Naive thymus-derived CD8-positive, alpha-beta T cell (primary cell): Measurements from ENCODE around the gene MAEL. TPM values are rescaled to one million over a fixed set of nuclear protein-coding genes. Genes with fewer than 3 reads are reported as not detected.
"Not testable (repeated sequence)": the region's sequence is repeated elsewhere in the genome, so short reads cannot be mapped to it uniquely, and the experiment has no call there.

Source experiments
- ATAC-seq, 2 donors: fragments of 150-1000 bp; cut with Tn5 transposase in 1 of 2; sonication (Bioruptor Pico), chemical (Tn5 transposase) in 1 of 2; 1 replicate in 1 of 2; 2 replicates in 1 of 2; pipeline ENCODE4 v1.10.0; 2021; ENCODE audit warnings: mild to moderate bottlenecking in 2 of 2, moderate library complexity in 2 of 2
- POLR2A ChIA-PET: fragments of 350-600 bp; sonication (Branson Sonifier 250); formaldehyde crosslinking; loops from one replicate; lab custom pipeline; 2021; ENCODE audit warnings: antibody characterized with exemption; lab: Charles Lee
- DNase-seq, 10 donors: peaks; one replicate each; pipeline versions ENCODE4 v3.0.0 to v3.0.0-alpha.2; 2020 to 2022
- H3K27ac Mint-ChIP-seq, 10 donors: one replicate each; pipeline ENCODE4 v1.8.0; 2020 to 2022; ENCODE audit warnings: mild to moderate bottlenecking in 10 of 10, mixed read lengths in 10 of 10, moderate library complexity in 4 of 10, inconsistent platforms in 1 of 10
- H3K27me3 Mint-ChIP-seq, 5 donors: one replicate each; pipeline ENCODE4 v1.8.0; 2021 to 2022; ENCODE audit warnings: mixed read lengths in 5 of 5
- H3K36me3 Mint-ChIP-seq, 3 donors: one replicate each; pipeline ENCODE4 v1.8.0; 2020 to 2022; ENCODE audit warnings: mixed read lengths in 3 of 3, mild to moderate bottlenecking in 2 of 3, inconsistent platforms in 1 of 3
- H3K4me1 Mint-ChIP-seq, 4 donors: one replicate each; pipeline ENCODE4 v1.8.0; 2021 to 2022; ENCODE audit warnings: mixed read lengths in 4 of 4
- H3K4me3 Mint-ChIP-seq, 10 donors: one replicate each; pipeline ENCODE4 v1.8.0; 2020 to 2022; ENCODE audit warnings: mild to moderate bottlenecking in 10 of 10, mixed read lengths in 10 of 10, moderate library complexity in 6 of 10, inconsistent platforms in 1 of 10
- H3K9me3 Mint-ChIP-seq, 9 donors: one replicate each; pipeline ENCODE4 v1.8.0; 2020 to 2022; ENCODE audit warnings: mixed read lengths in 9 of 9, mild to moderate bottlenecking in 3 of 9, inconsistent platforms in 1 of 9, moderate library complexity in 1 of 9
- polyA plus RNA-seq, 3 donors: library from polyadenylated mRNA; unstranded; fragments of 300-500 nt; fragmentation: Illumina TruSeq; gene quantifications; one replicate each; pipeline ENCODE4 v1.2.3, GENCODE V29; 2021
- total RNA-seq, 8 experiments: library from RNA in 2 of 8; stranded (reverse) in 2 of 8; gene quantifications; one replicate each; pipeline ENCODE4 v1.2.3 and lab custom pipeline; 2021 to 2026

Gene MAEL
- total and polyA plus RNA-seq, 5 experiments from 2014 or later = not detected

GRCh38 chr1:166999075-166999474, 10.0 kb downstream of the MAEL start:
- POLR2A ChIA-PET = no interaction called here
- Mint-ChIP-seq H3K4me1 (no peaks in the 10 kb centered on the region), H3K27me3 (peaks cover 3 to 36% (median 7%) of the 10 kb centered on the region in 5 donors), H3K36me3 (peaks cover 0 to 9% (median 1%) of the 10 kb centered on the region in 3 donors), H3K9me3 (peaks cover 0 to 16% (median 5%) of the 10 kb centered on the region in 9 donors), H3K4me3 (no peak overlapping the region), H3K27ac (no peak overlapping the region)
- no peak for ATAC-seq
- DNase-seq = no peak

- H3K36me3 Mint-ChIP-seq = peaks cover 0 to 9% (median 1%) of the 10 kb centered on the region in 3 donors
- DNase-seq = no peak
- no peak overlapping the region for H3K4me3 Mint-ChIP-seq
- ATAC-seq = no peak
- H3K9me3 Mint-ChIP-seq = peaks cover 0 to 16% (median 5%) of the 10 kb centered on the region in 9 donors
- H3K4me1 Mint-ChIP-seq = no peaks in the 10 kb centered on the region
- POLR2A ChIA-PET = no interaction called here
- no peak overlapping the region for H3K27ac Mint-ChIP-seq
- peaks cover 3 to 36% (median 7%) of the 10 kb centered on the region in 5 donors for H3K27me3 Mint-ChIP-seq
Observed at GRCh38 chr1:166999500-167000055, 10.5 kb downstream of the MAEL start.

GRCh38 chr1:167000546-167000945, 11.5 kb downstream of the MAEL start:
- DNase-seq (no peak), ATAC-seq (no peak)
- peaks cover 3 to 36% (median 7%) of the 10 kb centered on the region in 5 donors for H3K27me3 Mint-ChIP-seq
- POLR2A ChIA-PET = no interaction called here
- no peaks in the 10 kb centered on the region for H3K4me1 Mint-ChIP-seq
- no peak overlapping the region for H3K27ac Mint-ChIP-seq
- H3K36me3 Mint-ChIP-seq = peaks cover 0 to 9% (median 1%) of the 10 kb centered on the region in 3 donors
- H3K9me3 Mint-ChIP-seq = peaks cover 0 to 16% (median 5%) of the 10 kb centered on the region in 9 donors
- no peak overlapping the region for H3K4me3 Mint-ChIP-seq

GRCh38 chr1:167002354-167002753, 13.3 kb downstream of the MAEL start:
- Mint-ChIP-seq H3K4me1 (no peaks in the 10 kb centered on the region), H3K36me3 (peaks cover 0 to 9% (median 1%) of the 10 kb centered on the region in 3 donors)
- ATAC-seq = no peak

GRCh38 chr1:167003711-167004110, 14.6 kb downstream of the MAEL start:
- POLR2A ChIA-PET = interaction anchor here (0.6 kb wide), 1 partner anchor 9 kb away, joined by 4 read pairs; no protein-coding TSS in a partner anchor
- Mint-ChIP-seq H3K9me3 (peaks cover 0 to 16% (median 5%) of the 10 kb centered on the region in 9 donors), H3K4me3 (no peak overlapping the region), H3K27ac (no peak overlapping the region), H3K4me1 (no peaks in the 10 kb centered on the region), H3K36me3 (peaks cover 0 to 9% (median 1%) of the 10 kb centered on the region in 3 donors), H3K27me3 (peaks cover 0 to 23% (median 4%) of the 10 kb centered on the region in 5 donors)
- no peak for DNase-seq
- no peak for ATAC-seq

More at GRCh38 chr1:167002354-167002753, 13.3 kb downstream of the MAEL start:
- no peak overlapping the region for H3K4me3 Mint-ChIP-seq
- H3K27ac Mint-ChIP-seq = no peak overlapping the region
- POLR2A ChIA-PET = no interaction called here
- H3K27me3 Mint-ChIP-seq = peaks cover 0 to 36% (median 6%) of the 10 kb centered on the region in 5 donors
- peaks cover 0 to 16% (median 5%) of the 10 kb centered on the region in 9 donors for H3K9me3 Mint-ChIP-seq
- DNase-seq = no peak

GRCh38 chr1:167011560-167012191, 22.6 kb downstream of the MAEL start:
- no peak for ATAC-seq
- POLR2A ChIA-PET = no interaction called here
- Mint-ChIP-seq H3K4me3 (no peak overlapping the region), H3K9me3 (peaks cover 0 to under 1% (median 0%) of the 10 kb centered on the region in 9 donors), H3K36me3 (no peaks in the 10 kb centered on the region), H3K4me1 (peaks cover 2 to 9% (median 7%) of the 10 kb centered on the region in 4 donors), H3K27ac (no peak overlapping the region), H3K27me3 (peaks cover 13 to 38% (median 19%) of the 10 kb centered on the region in 5 donors)
- no peak for DNase-seq

- DNase-seq (no peak), ATAC-seq (no peak)
- H3K4me1 Mint-ChIP-seq = peaks cover 2 to 9% (median 7%) of the 10 kb centered on the region in 4 donors
- no peaks in the 10 kb centered on the region for H3K36me3 Mint-ChIP-seq
- peaks cover 10 to 38% (median 21%) of the 10 kb centered on the region in 5 donors for H3K27me3 Mint-ChIP-seq
- POLR2A ChIA-PET = no interaction called here
- H3K4me3 Mint-ChIP-seq = no peak overlapping the region
- peaks cover 0 to 1% (median 0%) of the 10 kb centered on the region in 9 donors for H3K9me3 Mint-ChIP-seq
- no peak overlapping the region for H3K27ac Mint-ChIP-seq
Observed at GRCh38 chr1:167012570-167012969, 23.5 kb downstream of the MAEL start.

- H3K27me3 Mint-ChIP-seq = peaks cover 10 to 38% (median 21%) of the 10 kb centered on the region in 5 donors
- peaks cover 0 to 1% (median 0%) of the 10 kb centered on the region in 9 donors for H3K9me3 Mint-ChIP-seq
- H3K27ac Mint-ChIP-seq = no peak overlapping the region
- no peak overlapping the region for H3K4me3 Mint-ChIP-seq
- DNase-seq = no peak
- no peak for ATAC-seq
- peaks cover 2 to 9% (median 7%) of the 10 kb centered on the region in 4 donors for H3K4me1 Mint-ChIP-seq
- POLR2A ChIA-PET = no interaction called here
- H3K36me3 Mint-ChIP-seq = no peaks in the 10 kb centered on the region
Observed at GRCh38 chr1:167013108-167013929, 24.2 kb downstream of the MAEL start.

GRCh38 chr1:167016100-167016750, 27.1 kb downstream of the MAEL start:
- H3K9me3 Mint-ChIP-seq = peaks cover 0 to 1% (median 0%) of the 10 kb centered on the region in 9 donors
- peaks cover 0 to 1% (median under 1%) of the 10 kb centered on the region in 4 donors for H3K4me1 Mint-ChIP-seq
- ATAC-seq = no peak
- H3K27me3 Mint-ChIP-seq = peaks cover 11 to 34% (median 15%) of the 10 kb centered on the region in 5 donors
- no peak for DNase-seq
- no peak overlapping the region for H3K4me3 Mint-ChIP-seq
- no peak overlapping the region for H3K27ac Mint-ChIP-seq
- H3K36me3 Mint-ChIP-seq = no peaks in the 10 kb centered on the region
- POLR2A ChIA-PET = no interaction called here

GRCh38 chr1:167022384-167022783, 33.3 kb downstream of the MAEL start:
- Mint-ChIP-seq H3K36me3 (peaks cover 0 to 10% (median 0%) of the 10 kb centered on the region in 3 donors), H3K9me3 (peaks cover 0 to 8% (median 0%) of the 10 kb centered on the region in 9 donors), H3K4me1 (no peaks in the 10 kb centered on the region), H3K4me3 (no peak overlapping the region), H3K27ac (no peak overlapping the region), H3K27me3 (peaks cover 19 to 35% (median 27%) of the 10 kb centered on the region in 5 donors)
- DNase-seq (no peak), ATAC-seq (no peak)
- POLR2A ChIA-PET = no interaction called here

- POLR2A ChIA-PET = interaction anchor here (0.6 kb wide), 1 partner anchor 15 kb away, joined by 5 read pairs; no protein-coding TSS in a partner anchor
- Mint-ChIP-seq H3K27me3 (peaks cover 22 to 37% (median 31%) of the 10 kb centered on the region in 5 donors), H3K36me3 (peaks cover 0 to 23% (median 0%) of the 10 kb centered on the region in 3 donors), H3K9me3 (peaks cover 0 to 15% (median 3%) of the 10 kb centered on the region in 9 donors)
- not testable (repeated sequence) for H3K4me1 Mint-ChIP-seq, H3K4me3 Mint-ChIP-seq, DNase-seq, H3K27ac Mint-ChIP-seq, ATAC-seq
Observed at GRCh38 chr1:167029553-167029952, 40.5 kb downstream of the MAEL start.

- POLR2A ChIA-PET = no interaction called here
Observed at GRCh38 chr1:167033646-167034045, 44.6 kb downstream of the MAEL start.

More at GRCh38 chr1:167033646-167034045, 44.6 kb downstream of the MAEL start:
- Mint-ChIP-seq H3K36me3 (peaks cover 0 to 3% (median 0%) of the 10 kb centered on the region in 3 donors), H3K27ac (no peak overlapping the region), H3K4me3 (no peak overlapping the region), H3K4me1 (no peaks in the 10 kb centered on the region), H3K27me3 (peaks cover 0 to 7% (median 2%) of the 10 kb centered on the region in 5 donors), H3K9me3 (peaks cover 0 to 4% (median 0%) of the 10 kb centered on the region in 9 donors)
- DNase-seq (no peak), ATAC-seq (no peak)
